ENCODE data around the gene CSMD2.

Gene CSMD2

GRCh38 chr1:34060187-34060730, 104.8 kb downstream of the CSMD2 start:
- H3K4me1 ChIP-seq (ENCODE audit: control insufficient read depth in 5 of 5, insufficient read depth in 5 of 5, low read length in 5 of 5), result peaks cover 0 to 40% (median 26%) of the 10 kb centered on the region in 5 donors
- no peaks in the 10 kb centered on the region for H3K36me3 ChIP-seq (ENCODE audit: control insufficient read depth in 5 of 5, insufficient read depth in 5 of 5, low read length in 5 of 5)
- H3K4me3 ChIP-seq (ENCODE audit: low read depth in 1 of 5, low read length in 5 of 5), result no peak overlapping the region
- H3K9ac ChIP-seq (ENCODE audit: low read length in 5 of 5), result no peak overlapping the region
- H3K9me3 ChIP-seq (ENCODE audit: control insufficient read depth in 5 of 5, low read length in 5 of 5), result no peaks in the 10 kb centered on the region
- no peaks in the 10 kb centered on the region for H3K27me3 ChIP-seq (ENCODE audit: control insufficient read depth in 5 of 5, insufficient read depth in 4 of 5, low read length in 5 of 5)
- no peak overlapping the region for H3K27ac ChIP-seq (ENCODE audit: low read depth, low read length)

GRCh38 chr1:34057347-34058130, 107.5 kb downstream of the CSMD2 start:
- H3K36me3 ChIP-seq (ENCODE audit: control insufficient read depth in 5 of 5, insufficient read depth in 5 of 5, low read length in 5 of 5), result no peaks in the 10 kb centered on the region
- peaks cover 0 to 40% (median 26%) of the 10 kb centered on the region in 5 donors for H3K4me1 ChIP-seq (ENCODE audit: control insufficient read depth in 5 of 5, insufficient read depth in 5 of 5, low read length in 5 of 5)
- H3K27ac ChIP-seq (ENCODE audit: low read depth, low read length), result no peak overlapping the region

GRCh38 chr1:34055818-34056217, 109.2 kb downstream of the CSMD2 start:
- Histone ChIP-seq H3K27ac (ENCODE audit: low read depth, low read length) (no peak overlapping the region), H3K4me3 (ENCODE audit: low read depth in 1 of 5, low read length in 5 of 5) (no peak overlapping the region), H3K9ac (ENCODE audit: low read length in 5 of 5) (no peak overlapping the region), H3K36me3 (ENCODE audit: control insufficient read depth in 5 of 5, insufficient read depth in 5 of 5, low read length in 5 of 5) (no peaks in the 10 kb centered on the region), H3K27me3 (ENCODE audit: control insufficient read depth in 5 of 5, insufficient read depth in 4 of 5, low read length in 5 of 5) (no peaks in the 10 kb centered on the region), H3K9me3 (ENCODE audit: control insufficient read depth in 5 of 5, low read length in 5 of 5) (no peaks in the 10 kb centered on the region), H3K4me1 (ENCODE audit: control insufficient read depth in 5 of 5, insufficient read depth in 5 of 5, low read length in 5 of 5) (peaks cover 0 to 29% (median 18%) of the 10 kb centered on the region in 5 donors)

More at GRCh38 chr1:34057347-34058130, 107.5 kb downstream of the CSMD2 start:
- Histone ChIP-seq H3K4me3 (ENCODE audit: low read depth in 1 of 5, low read length in 5 of 5) (no peak overlapping the region), H3K9me3 (ENCODE audit: control insufficient read depth in 5 of 5, low read length in 5 of 5) (no peaks in the 10 kb centered on the region), H3K27me3 (ENCODE audit: control insufficient read depth in 5 of 5, insufficient read depth in 4 of 5, low read length in 5 of 5) (no peaks in the 10 kb centered on the region), H3K9ac (ENCODE audit: low read length in 5 of 5) (no peak overlapping the region)

- Histone ChIP-seq H3K27ac (ENCODE audit: low read depth, low read length) (no peak overlapping the region), H3K9me3 (ENCODE audit: control insufficient read depth in 5 of 5, low read length in 5 of 5) (peaks cover 0 to 8% (median 7%) of the 10 kb centered on the region in 5 donors), H3K4me3 (ENCODE audit: low read depth in 1 of 5, low read length in 5 of 5) (no peak overlapping the region), H3K27me3 (ENCODE audit: control insufficient read depth in 5 of 5, insufficient read depth in 4 of 5, low read length in 5 of 5) (no peaks in the 10 kb centered on the region), H3K4me1 (ENCODE audit: control insufficient read depth in 5 of 5, insufficient read depth in 5 of 5, low read length in 5 of 5) (peaks cover 0 to 20% (median 9%) of the 10 kb centered on the region in 5 donors), H3K36me3 (ENCODE audit: control insufficient read depth in 5 of 5, insufficient read depth in 5 of 5, low read length in 5 of 5) (no peaks in the 10 kb centered on the region), H3K9ac (ENCODE audit: low read length in 5 of 5) (no peak overlapping the region)
Observed at GRCh38 chr1:34054920-34055319, 110.1 kb downstream of the CSMD2 start.

- H3K9me3 ChIP-seq (ENCODE audit: control insufficient read depth in 5 of 5, low read length in 5 of 5), result peaks cover 0 to 12% (median 10%) of the 10 kb centered on the region in 5 donors
Observed at GRCh38 chr1:34053660-34054059, 111.4 kb downstream of the CSMD2 start.

GRCh38 chr1:34052565-34052964, 112.5 kb downstream of the CSMD2 start:
- H3K9me3 ChIP-seq (ENCODE audit: control insufficient read depth in 5 of 5, low read length in 5 of 5), result peaks cover 0 to 12% (median 10%) of the 10 kb centered on the region in 5 donors
- no peaks in the 10 kb centered on the region for H3K27me3 ChIP-seq (ENCODE audit: control insufficient read depth in 5 of 5, insufficient read depth in 4 of 5, low read length in 5 of 5)
- no peaks in the 10 kb centered on the region for H3K36me3 ChIP-seq (ENCODE audit: control insufficient read depth in 5 of 5, insufficient read depth in 5 of 5, low read length in 5 of 5)
- H3K27ac ChIP-seq (ENCODE audit: low read depth, low read length), result no peak overlapping the region
- no peak overlapping the region for H3K4me3 ChIP-seq (ENCODE audit: low read depth in 1 of 5, low read length in 5 of 5)
- H3K4me1 ChIP-seq (ENCODE audit: control insufficient read depth in 5 of 5, insufficient read depth in 5 of 5, low read length in 5 of 5), result peaks cover 0 to 5% (median under 1%) of the 10 kb centered on the region in 5 donors
- no peak overlapping the region for H3K9ac ChIP-seq (ENCODE audit: low read length in 5 of 5)

More at GRCh38 chr1:34053660-34054059, 111.4 kb downstream of the CSMD2 start:
- Histone ChIP-seq H3K27ac (ENCODE audit: low read depth, low read length) (no peak overlapping the region), H3K36me3 (ENCODE audit: control insufficient read depth in 5 of 5, insufficient read depth in 5 of 5, low read length in 5 of 5) (no peaks in the 10 kb centered on the region), H3K4me1 (ENCODE audit: control insufficient read depth in 5 of 5, insufficient read depth in 5 of 5, low read length in 5 of 5) (peaks cover 0 to 12% (median 5%) of the 10 kb centered on the region in 5 donors), H3K4me3 (ENCODE audit: low read depth in 1 of 5, low read length in 5 of 5) (no peak overlapping the region), H3K9ac (ENCODE audit: low read length in 5 of 5) (no peak overlapping the region), H3K27me3 (ENCODE audit: control insufficient read depth in 5 of 5, insufficient read depth in 4 of 5, low read length in 5 of 5) (no peaks in the 10 kb centered on the region)

GRCh38 chr1:34050709-34051485, 114.1 kb downstream of the CSMD2 start:
- Histone ChIP-seq H3K4me1 (ENCODE audit: control insufficient read depth in 5 of 5, insufficient read depth in 5 of 5, low read length in 5 of 5) (no peaks in the 10 kb centered on the region), H3K9ac (ENCODE audit: low read length in 5 of 5) (no peak overlapping the region), H3K27me3 (ENCODE audit: control insufficient read depth in 5 of 5, insufficient read depth in 4 of 5, low read length in 5 of 5) (no peaks in the 10 kb centered on the region), H3K9me3 (ENCODE audit: control insufficient read depth in 5 of 5, low read length in 5 of 5) (peaks cover 0 to 12% (median 10%) of the 10 kb centered on the region in 5 donors), H3K27ac (ENCODE audit: low read depth, low read length) (no peak overlapping the region), H3K4me3 (ENCODE audit: low read depth in 1 of 5, low read length in 5 of 5) (no peak overlapping the region), H3K36me3 (ENCODE audit: control insufficient read depth in 5 of 5, insufficient read depth in 5 of 5, low read length in 5 of 5) (no peaks in the 10 kb centered on the region)

- H3K4me1 ChIP-seq (ENCODE audit: control insufficient read depth in 5 of 5, insufficient read depth in 5 of 5, low read length in 5 of 5), result no peaks in the 10 kb centered on the region
- H3K9ac ChIP-seq (ENCODE audit: low read length in 5 of 5), result no peak overlapping the region
- H3K9me3 ChIP-seq (ENCODE audit: control insufficient read depth in 5 of 5, low read length in 5 of 5), result peaks cover 0 to 12% (median 10%) of the 10 kb centered on the region in 5 donors
- no peaks in the 10 kb centered on the region for H3K27me3 ChIP-seq (ENCODE audit: control insufficient read depth in 5 of 5, insufficient read depth in 4 of 5, low read length in 5 of 5)
- no peak overlapping the region for H3K27ac ChIP-seq (ENCODE audit: low read depth, low read length)
- H3K4me3 ChIP-seq (ENCODE audit: low read depth in 1 of 5, low read length in 5 of 5), result no peak overlapping the region
- no peaks in the 10 kb centered on the region for H3K36me3 ChIP-seq (ENCODE audit: control insufficient read depth in 5 of 5, insufficient read depth in 5 of 5, low read length in 5 of 5)
Observed at GRCh38 chr1:34049994-34050393, 115.0 kb downstream of the CSMD2 start.

- Histone ChIP-seq H3K36me3 (ENCODE audit: control insufficient read depth in 5 of 5, insufficient read depth in 5 of 5, low read length in 5 of 5) (no peaks in the 10 kb centered on the region), H3K9me3 (ENCODE audit: control insufficient read depth in 5 of 5, low read length in 5 of 5) (peaks cover 0 to 12% (median 10%) of the 10 kb centered on the region in 5 donors), H3K9ac (ENCODE audit: low read length in 5 of 5) (no peak overlapping the region), H3K4me1 (ENCODE audit: control insufficient read depth in 5 of 5, insufficient read depth in 5 of 5, low read length in 5 of 5) (no peaks in the 10 kb centered on the region), H3K27ac (ENCODE audit: low read depth, low read length) (no peak overlapping the region), H3K27me3 (ENCODE audit: control insufficient read depth in 5 of 5, insufficient read depth in 4 of 5, low read length in 5 of 5) (no peaks in the 10 kb centered on the region), H3K4me3 (ENCODE audit: low read depth in 1 of 5, low read length in 5 of 5) (no peak overlapping the region)
Observed at GRCh38 chr1:34049477-34049876, 115.6 kb downstream of the CSMD2 start.

- H3K27ac ChIP-seq (ENCODE audit: low read depth, low read length), result no peak overlapping the region
- H3K9me3 ChIP-seq (ENCODE audit: control insufficient read depth in 5 of 5, low read length in 5 of 5), result no peaks in the 10 kb centered on the region
- no peaks in the 10 kb centered on the region for H3K4me1 ChIP-seq (ENCODE audit: control insufficient read depth in 5 of 5, insufficient read depth in 5 of 5, low read length in 5 of 5)
- no peak overlapping the region for H3K9ac ChIP-seq (ENCODE audit: low read length in 5 of 5)
- H3K27me3 ChIP-seq (ENCODE audit: control insufficient read depth in 5 of 5, insufficient read depth in 4 of 5, low read length in 5 of 5), result peaks cover 0 to 2% (median 0%) of the 10 kb centered on the region in 5 donors
- no peak overlapping the region for H3K4me3 ChIP-seq (ENCODE audit: low read depth in 1 of 5, low read length in 5 of 5)
- H3K36me3 ChIP-seq (ENCODE audit: control insufficient read depth in 5 of 5, insufficient read depth in 5 of 5, low read length in 5 of 5), result no peaks in the 10 kb centered on the region
Observed at GRCh38 chr1:34037856-34038255, 127.2 kb downstream of the CSMD2 start.

All from subcutaneous abdominal adipose tissue (tissue), 5 donors.